Measurements from ENCODE around the gene RPL28. TPM values are rescaled to one million over a fixed set of nuclear protein-coding genes. Genes with fewer than 3 reads are reported as not detected.

The RPL28 gene
- total RNA-seq, 2 experiments from 2014 or later = 3,995 to 4,178 TPM

GRCh38 chr19:55352040-55352439, 33.7 kb upstream of the RPL28 start:
- H3K36me3 ChIP-seq (ENCODE audit: insufficient read depth, low read length) = no peaks in the 10 kb centered on the region
- no peak overlapping the region for H3K4me3 ChIP-seq (ENCODE audit: low read length)
- intact Hi-C loops (cut with DNase I, micrococcal nuclease) = loop anchor here in 1 of 2 experiments (5.0 kb wide), 1 partner anchor 35 kb away; the partner anchor contains the start of gene RPL28
- no peaks in the 10 kb centered on the region for H3K9me3 Mint-ChIP-seq
- no peak overlapping the region for H3K27ac ChIP-seq (ENCODE audit: low read depth in 1 of 2, low read length in 2 of 2)
- peaks cover 0 to 31% of the 10 kb centered on the region in 2 experiments for H3K9me3 ChIP-seq (ENCODE audit: control insufficient read depth in 1 of 2, insufficient read depth in 1 of 2, low read length in 2 of 2)
- peaks cover 52% of the 10 kb centered on the region for H3K27me3 Mint-ChIP-seq
- H3K4me1 ChIP-seq (ENCODE audit: insufficient read depth, low read length) = peaks cover 29% of the 10 kb centered on the region
- H3K4me1 Mint-ChIP-seq (ENCODE audit: low read depth) = peaks cover 25% of the 10 kb centered on the region
- no peak overlapping the region for H3K4me3 Mint-ChIP-seq
- DNase-seq = no peak
- no peak for ATAC-seq (ENCODE audit: poor library complexity)
- no peak overlapping the region for H3K27ac Mint-ChIP-seq
- ChIA-PET POLR2A (interaction anchor here (0.6 to 0.9 kb wide), 2 partner anchors 9 to 13 kb away, joined by 3 read pairs; partner anchors contain the start of gene KMT5C), CTCF (interaction anchor here (1.3 kb wide), 1 partner anchor 13 kb away, joined by 3 read pairs; no protein-coding TSS in a partner anchor)
- no peaks in the 10 kb centered on the region for H3K36me3 Mint-ChIP-seq (ENCODE audit: low read depth)
- H3K27me3 ChIP-seq (ENCODE audit: control insufficient read depth in 1 of 2, insufficient read depth in 2 of 2, low read length in 2 of 2) = peaks cover 34% of the 10 kb centered on the region in 2 experiments
- no peak for TF ChIP-seq CTCF (IDR thresholded peaks at IDR 0.05)

GRCh38 chr19:55352549-55353145, 33.1 kb upstream of the RPL28 start:
- Mint-ChIP-seq H3K4me1 (ENCODE audit: low read depth) (peaks cover 25% of the 10 kb centered on the region), H3K9me3 (no peaks in the 10 kb centered on the region), H3K4me3 (peak overlapping the region; percentile 70), H3K27me3 (peaks cover 58% of the 10 kb centered on the region), H3K27ac (no peak overlapping the region), H3K36me3 (ENCODE audit: low read depth) (no peaks in the 10 kb centered on the region)
- ATAC-seq (ENCODE audit: poor library complexity) (no peak), DNase-seq (no peak)
- Histone ChIP-seq H3K36me3 (ENCODE audit: insufficient read depth, low read length) (no peaks in the 10 kb centered on the region), H3K9me3 (ENCODE audit: control insufficient read depth in 1 of 2, insufficient read depth in 1 of 2, low read length in 2 of 2) (peaks cover 0 to 31% of the 10 kb centered on the region in 2 experiments), H3K27ac (ENCODE audit: low read depth in 1 of 2, low read length in 2 of 2) (no peak overlapping the region), H3K4me3 (ENCODE audit: low read length) (no peak overlapping the region), H3K4me1 (ENCODE audit: insufficient read depth, low read length) (peaks cover 29% of the 10 kb centered on the region), H3K27me3 (ENCODE audit: control insufficient read depth in 1 of 2, insufficient read depth in 2 of 2, low read length in 2 of 2) (peaks cover 34% of the 10 kb centered on the region in 2 experiments)
- intact Hi-C loops (cut with DNase I, micrococcal nuclease) = loop anchor here in 1 of 2 experiments (5.0 kb wide), 1 partner anchor 35 kb away; the partner anchor contains the start of gene RPL28
- no peak for TF ChIP-seq CTCF (IDR thresholded peaks at IDR 0.05)
- ChIA-PET CTCF (interaction anchor here (1.3 kb wide), 1 partner anchor 13 kb away, joined by 3 read pairs; no protein-coding TSS in a partner anchor), POLR2A (interaction anchor here (0.6 to 1.4 kb wide), 3 partner anchors 8 to 32 kb away, joined by 3 to 6 read pairs (median 3); partner anchors contain the start of genes KMT5C and TMEM238)

- DNase-seq (no peak), ATAC-seq (ENCODE audit: poor library complexity) (peak; percentile 12)
- peaks cover 25% of the 10 kb centered on the region for H3K4me1 Mint-ChIP-seq (ENCODE audit: low read depth)
- ChIA-PET POLR2A (interaction anchor here (1.4 kb wide), 1 partner anchor 31 kb away, joined by 6 read pairs; the partner anchor contains the start of gene TMEM238), CTCF (no interaction called here)
- no peaks in the 10 kb centered on the region for H3K9me3 Mint-ChIP-seq
- H3K36me3 Mint-ChIP-seq (ENCODE audit: low read depth) = no peaks in the 10 kb centered on the region
- no peaks in the 10 kb centered on the region for H3K36me3 ChIP-seq (ENCODE audit: insufficient read depth, low read length)
- intact Hi-C loops (cut with DNase I, micrococcal nuclease) = loop anchor here in 1 of 2 experiments (5.0 kb wide), 1 partner anchor 34 kb away; the partner anchor contains the start of gene RPL28
- H3K9me3 ChIP-seq (ENCODE audit: control insufficient read depth in 1 of 2, insufficient read depth in 1 of 2, low read length in 2 of 2) = peaks cover 0 to 28% of the 10 kb centered on the region in 2 experiments
- H3K27ac ChIP-seq (ENCODE audit: low read depth in 1 of 2, low read length in 2 of 2) = no peak overlapping the region
- no peak for TF ChIP-seq CTCF (IDR thresholded peaks at IDR 0.05)
- H3K27ac Mint-ChIP-seq = no peak overlapping the region
- peak overlapping the region; percentile 54 for H3K4me3 ChIP-seq (ENCODE audit: low read length)
- H3K4me1 ChIP-seq (ENCODE audit: insufficient read depth, low read length) = peaks cover 29% of the 10 kb centered on the region
- H3K27me3 Mint-ChIP-seq = peaks cover 58% of the 10 kb centered on the region
- peaks cover 34% of the 10 kb centered on the region in 2 experiments for H3K27me3 ChIP-seq (ENCODE audit: control insufficient read depth in 1 of 2, insufficient read depth in 2 of 2, low read length in 2 of 2)
- H3K4me3 Mint-ChIP-seq = peak overlapping the region; percentile 70
Measured at GRCh38 chr19:55353356-55353802, 32.4 kb upstream of the RPL28 start.
